Stimulated activated CD8-positive, alpha-beta memory T cell treated with anti-CD3 and anti-CD28 coated beads, Interleukin-12 subunit alpha, Interleukin-12 subunit beta, amount 100 ng/mL, for 4 hours (primary cell): ENCODE results near the gene CD93.

ENCODE experiments used
- DNase-seq: peaks from one replicate; pipeline ENCODE4 v3.0.0-alpha.2; 2020; ENCODE audit warnings: low read depth

Gene CD93

GRCh38 chr20:23086056-23086566 is at the start of gene CD93:
Gene CD93 (minus strand): TSS chr20:23086324. CDS start chr20:23086192, 132 bp downstream.
- no peak for DNase-seq

GRCh38 chr20:23133560-23133998 is 47.5 kb upstream of the CD93 start:
- DNase-seq: no peak

- no peak for DNase-seq
Observed at GRCh38 chr20:23132930-23133559, 46.9 kb upstream of the CD93 start.

GRCh38 chr20:23132293-23132929 is 46.3 kb upstream of the CD93 start:
- no peak for DNase-seq

GRCh38 chr20:23131766-23132165 is 45.6 kb upstream of the CD93 start:
- no peak for DNase-seq

- DNase-seq: no peak
Observed at GRCh38 chr20:23130622-23131140, 44.6 kb upstream of the CD93 start.

GRCh38 chr20:23129891-23130621 is 43.9 kb upstream of the CD93 start:
- no peak for DNase-seq

- no peak for DNase-seq
Observed at GRCh38 chr20:23129266-23129665, 43.1 kb upstream of the CD93 start.

GRCh38 chr20:23128461-23129125 is 42.5 kb upstream of the CD93 start:
- no peak for DNase-seq

- no peak for DNase-seq
Observed at GRCh38 chr20:23127506-23128279, 41.6 kb upstream of the CD93 start.

- DNase-seq: no peak
Observed at GRCh38 chr20:23126281-23127061, 40.3 kb upstream of the CD93 start.

- DNase-seq: no peak
Observed at GRCh38 chr20:23125625-23126191, 39.6 kb upstream of the CD93 start.

- no peak for DNase-seq
Observed at GRCh38 chr20:23125159-23125558, 39.0 kb upstream of the CD93 start.

GRCh38 chr20:23123886-23124285 is 37.8 kb upstream of the CD93 start:
- no peak for DNase-seq

- no peak for DNase-seq
Observed at GRCh38 chr20:23122796-23123655, 36.9 kb upstream of the CD93 start.

- DNase-seq: no peak
Observed at GRCh38 chr20:23122321-23122720, 36.2 kb upstream of the CD93 start.

- DNase-seq: no peak
Observed at GRCh38 chr20:23121751-23122320, 35.7 kb upstream of the CD93 start.

GRCh38 chr20:23120936-23121750 is 35.0 kb upstream of the CD93 start:
- DNase-seq: no peak
